ENCODE data around the gene LLGL2. TPM values are rescaled to one million over a fixed set of nuclear protein-coding genes. Genes with fewer than 3 reads are reported as not detected.
"Not testable (repeated sequence)": the region's sequence is repeated elsewhere in the genome, so short reads cannot be mapped to it uniquely, and the experiment has no call there.

Gene LLGL2
- total RNA-seq, 1 donor from 2014 or later: 2.0 TPM

DNA sequence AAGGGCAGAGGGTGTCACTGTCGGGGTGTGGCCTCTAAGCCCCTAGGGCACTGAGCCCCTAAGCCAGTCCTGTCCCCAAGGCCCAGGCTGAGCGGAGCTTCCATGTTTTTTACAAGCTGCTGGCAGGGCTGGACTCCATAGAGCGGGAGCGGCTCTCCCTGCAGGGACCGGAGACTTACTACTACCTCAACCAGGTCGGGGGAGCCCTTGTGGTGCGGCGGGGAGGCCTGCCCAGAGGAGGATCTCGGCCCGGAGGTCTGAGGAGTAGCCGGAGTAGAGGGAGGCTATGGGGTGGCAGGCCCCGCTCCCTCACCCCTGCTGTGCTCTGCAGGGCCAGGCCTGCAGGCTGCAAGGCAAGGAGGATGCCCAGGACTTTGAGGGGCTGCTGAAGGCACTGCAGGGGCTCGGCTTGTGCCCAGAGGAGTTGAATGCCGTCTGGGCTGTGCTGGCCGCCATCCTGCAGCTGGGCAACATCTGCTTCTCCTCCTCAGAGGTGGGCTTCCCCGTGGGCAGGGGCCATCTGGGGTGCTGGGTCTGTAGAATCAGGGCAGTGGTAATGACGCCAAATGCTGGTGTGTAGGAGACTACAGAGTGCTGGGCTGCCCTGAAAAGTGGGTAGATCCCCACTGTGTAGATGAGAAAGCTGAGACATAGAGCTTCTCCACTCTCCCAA lies 67.0 kb downstream of the LLGL2 start:
- H3K27ac ChIP-seq (replicated peaks): no peak overlapping the region
- H3K27me3 ChIP-seq (ENCODE audit: low read depth): no peaks in the 10 kb centered on the region
- intact Hi-C loops (cut with micrococcal nuclease): no loop called here
- peaks cover 28% of the 10 kb centered on the region for H3K4me1 ChIP-seq
- no peak for DNase-seq
- H3K9me3 ChIP-seq (replicated peaks): no peaks in the 10 kb centered on the region
- H3K36me3 ChIP-seq: no peaks in the 10 kb centered on the region
- H3K4me3 ChIP-seq: no peak overlapping the region
- TF ChIP-seq, protein P1, sequence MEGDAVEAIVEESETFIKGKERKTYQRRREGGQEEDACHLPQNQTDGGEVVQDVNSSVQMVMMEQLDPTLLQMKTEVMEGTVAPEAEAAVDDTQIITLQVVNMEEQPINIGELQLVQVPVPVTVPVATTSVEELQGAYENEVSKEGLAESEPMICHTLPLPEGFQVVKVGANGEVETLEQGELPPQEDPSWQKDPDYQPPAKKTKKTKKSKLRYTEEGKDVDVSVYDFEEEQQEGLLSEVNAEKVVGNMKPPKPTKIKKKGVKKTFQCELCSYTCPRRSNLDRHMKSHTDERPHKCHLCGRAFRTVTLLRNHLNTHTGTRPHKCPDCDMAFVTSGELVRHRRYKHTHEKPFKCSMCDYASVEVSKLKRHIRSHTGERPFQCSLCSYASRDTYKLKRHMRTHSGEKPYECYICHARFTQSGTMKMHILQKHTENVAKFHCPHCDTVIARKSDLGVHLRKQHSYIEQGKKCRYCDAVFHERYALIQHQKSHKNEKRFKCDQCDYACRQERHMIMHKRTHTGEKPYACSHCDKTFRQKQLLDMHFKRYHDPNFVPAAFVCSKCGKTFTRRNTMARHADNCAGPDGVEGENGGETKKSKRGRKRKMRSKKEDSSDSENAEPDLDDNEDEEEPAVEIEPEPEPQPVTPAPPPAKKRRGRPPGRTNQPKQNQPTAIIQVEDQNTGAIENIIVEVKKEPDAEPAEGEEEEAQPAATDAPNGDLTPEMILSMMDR (IDR thresholded peaks at IDR 0.05; ENCODE audit: borderline replicate concordance): no peak

DNA sequence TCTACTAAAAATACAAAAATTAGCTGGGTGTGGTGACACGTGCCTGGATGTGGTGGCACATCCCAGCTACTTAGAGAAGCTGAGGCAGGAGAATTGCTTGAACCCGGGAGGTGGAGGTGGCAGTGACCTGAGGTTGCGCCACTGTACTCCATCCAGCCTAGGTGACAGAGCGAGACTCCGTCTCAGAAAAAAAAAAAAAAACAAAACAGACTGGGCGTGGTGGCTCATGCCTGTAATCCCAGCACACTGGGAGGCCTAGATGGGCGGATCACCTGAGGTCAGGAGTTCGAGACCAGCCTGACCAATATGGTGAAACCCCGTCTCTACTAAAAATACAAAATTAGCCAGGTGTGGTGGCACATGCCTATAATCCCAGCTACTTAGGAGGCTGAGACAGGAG lies 67.9 kb downstream of the LLGL2 start:
- intact Hi-C loops (cut with micrococcal nuclease); H3K9me3 ChIP-seq (replicated peaks); H3K4me3 ChIP-seq; H3K27ac ChIP-seq (replicated peaks); DNase-seq; H3K36me3 ChIP-seq; H3K27me3 ChIP-seq (ENCODE audit: low read depth): not testable (repeated sequence)
- H3K4me1 ChIP-seq: peaks cover 19% of the 10 kb centered on the region

DNA sequence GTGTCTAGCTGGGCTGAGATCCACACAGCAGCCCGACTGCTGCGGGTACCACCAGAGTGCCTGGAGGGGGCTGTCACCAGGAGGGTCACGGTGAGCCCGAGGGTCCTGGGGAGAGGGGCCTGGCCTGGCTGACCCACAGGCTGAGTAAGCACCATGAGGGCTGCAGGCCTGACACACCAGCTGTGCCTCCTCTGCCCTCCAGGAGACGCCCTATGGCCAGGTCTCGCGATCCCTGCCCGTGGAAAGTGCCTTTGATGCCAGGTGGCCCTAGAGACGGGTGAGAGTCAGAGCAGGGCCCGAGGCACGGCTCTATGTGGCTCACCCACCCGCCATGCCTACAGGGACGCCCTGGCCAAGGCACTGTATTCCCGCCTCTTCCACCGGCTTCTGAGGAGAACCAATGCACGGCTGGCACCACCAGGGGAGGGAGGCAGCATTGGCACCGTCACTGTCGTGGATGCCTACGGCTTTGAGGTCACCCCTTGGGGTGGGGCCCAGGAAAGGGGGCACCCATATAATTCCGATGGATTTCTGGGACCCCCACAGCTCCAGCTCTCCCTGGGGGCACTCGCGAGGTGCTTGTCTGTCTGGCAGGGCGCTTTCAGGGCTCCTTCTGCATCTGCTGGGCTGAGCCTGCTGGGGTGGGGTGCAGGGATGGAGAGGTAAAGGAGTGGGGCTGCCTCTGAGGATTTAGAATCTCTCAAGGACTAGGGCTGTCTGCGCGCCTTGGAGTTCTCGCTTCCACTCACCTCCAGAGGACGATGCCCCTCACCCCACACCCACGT lies 69.2 kb downstream of the LLGL2 start:
- intact Hi-C loops (cut with micrococcal nuclease): no loop called here
- no peaks in the 10 kb centered on the region for H3K36me3 ChIP-seq

DNA sequence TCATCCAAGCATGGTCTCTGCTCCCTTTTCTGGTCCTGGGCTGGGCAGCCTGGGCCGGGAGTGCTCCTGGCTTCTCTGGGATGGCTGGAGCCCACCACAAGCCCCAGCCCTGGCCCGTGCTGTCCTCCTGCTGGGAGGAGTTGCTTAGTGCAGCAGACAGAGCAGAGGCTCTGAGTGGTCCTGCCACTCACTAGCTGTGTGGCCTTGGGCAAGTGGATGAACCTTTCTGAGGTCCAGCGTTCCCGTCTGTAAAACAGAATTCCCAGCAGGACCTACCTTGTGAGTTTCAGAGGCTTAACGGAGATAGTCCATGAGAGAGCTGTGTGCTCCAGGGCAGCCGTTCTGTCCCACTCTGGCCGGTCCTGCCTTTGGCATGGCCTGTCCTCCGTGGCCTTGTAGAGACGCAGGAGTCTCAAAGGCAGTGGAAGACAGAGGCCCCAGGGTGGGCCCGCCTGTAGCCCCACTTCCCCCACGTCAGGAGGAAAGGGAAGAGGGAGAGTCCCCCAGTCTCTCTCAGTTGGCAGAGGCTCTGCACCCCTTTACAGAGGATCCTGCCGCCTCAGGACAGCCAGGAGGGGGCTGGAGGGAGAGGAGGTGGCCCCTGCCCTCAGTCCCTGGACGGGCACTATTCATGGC lies 69.9 kb downstream of the LLGL2 start:
- Histone ChIP-seq H3K36me3 (no peaks in the 10 kb centered on the region), H3K27ac (replicated peaks) (no peak overlapping the region), H3K4me1 (peaks cover 2% of the 10 kb centered on the region), H3K9me3 (replicated peaks) (no peaks in the 10 kb centered on the region), H3K27me3 (ENCODE audit: low read depth) (no peaks in the 10 kb centered on the region), H3K4me3 (no peak overlapping the region)
- no peak for DNase-seq
- TF ChIP-seq, protein P1 (IDR thresholded peaks at IDR 0.05; ENCODE audit: borderline replicate concordance): no peak
- intact Hi-C loops (cut with micrococcal nuclease): no loop called here

More for the DNA sequence above, 69.2 kb downstream of the LLGL2 start:
- Histone ChIP-seq H3K9me3 (replicated peaks) (no peaks in the 10 kb centered on the region), H3K4me1 (peaks cover 9% of the 10 kb centered on the region), H3K4me3 (no peak overlapping the region), H3K27ac (replicated peaks) (no peak overlapping the region), H3K27me3 (ENCODE audit: low read depth) (no peaks in the 10 kb centered on the region)
- DNase-seq: no peak
- TF ChIP-seq, protein P1 (IDR thresholded peaks at IDR 0.05; ENCODE audit: borderline replicate concordance): no peak

DNA sequence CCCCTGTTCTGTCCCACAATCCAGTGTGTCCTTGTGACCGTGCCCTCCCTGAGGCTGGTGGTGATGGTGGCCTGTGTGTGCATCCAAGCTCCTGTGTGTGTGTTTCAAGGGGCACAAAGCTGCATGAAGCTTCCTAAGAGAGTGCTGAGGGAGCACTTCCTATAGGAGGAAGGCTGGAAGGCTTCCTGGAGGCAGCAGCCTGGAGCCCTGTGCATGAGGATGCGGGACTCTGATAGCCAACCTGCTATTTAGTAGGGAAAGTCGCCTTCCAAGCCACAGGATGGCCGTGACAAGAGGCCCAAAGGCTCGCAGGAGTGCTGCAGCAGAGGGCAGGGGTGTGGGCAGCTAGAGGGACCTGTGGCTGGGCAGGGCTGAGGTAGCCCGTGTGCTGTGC lies 70.4 kb downstream of the LLGL2 start:
- Histone ChIP-seq H3K4me3 (no peak overlapping the region), H3K27ac (replicated peaks) (no peak overlapping the region), H3K4me1 (no peaks in the 10 kb centered on the region), H3K9me3 (replicated peaks) (no peaks in the 10 kb centered on the region), H3K36me3 (no peaks in the 10 kb centered on the region), H3K27me3 (ENCODE audit: low read depth) (no peaks in the 10 kb centered on the region)
- TF ChIP-seq, protein P1 (IDR thresholded peaks at IDR 0.05; ENCODE audit: borderline replicate concordance): no peak
- DNase-seq: no peak
- intact Hi-C loops (cut with micrococcal nuclease): no loop called here

All from left ventricle myocardium inferior (tissue), 1 donor.